Ishikawa (cell line): ENCODE results near the gene PDZD8.

Experiments
- CEBPB ChIP-seq: IDR thresholded peaks from 2 replicates; pipeline ENCODE4 v1.6.1; 2012
- CREB1 ChIP-seq: IDR thresholded peaks from 2 replicates; pipeline ENCODE4 v1.6.1; 2012; ENCODE audit warnings: low read depth
- EGR1 ChIP-seq: IDR thresholded peaks from 2 replicates; pipeline ENCODE4 v1.6.1; 2012
- EP300 ChIP-seq: IDR thresholded peaks from 2 replicates; pipeline ENCODE4 v1.6.1; 2012; ENCODE audit warnings: borderline replicate concordance
- FOXM1 ChIP-seq: IDR thresholded peaks from 2 replicates; pipeline ENCODE4 v1.6.1; 2012; ENCODE audit warnings: low read depth, borderline replicate concordance
- NFIC ChIP-seq: IDR thresholded peaks from 2 replicates; pipeline ENCODE4 v1.6.1; 2012
- RAD21 ChIP-seq: IDR thresholded peaks from 2 replicates; pipeline ENCODE4 v1.6.1; 2012; ENCODE audit warnings: low read depth
- TAF1 ChIP-seq: IDR thresholded peaks from 2 replicates; pipeline ENCODE4 v1.6.1; 2012; ENCODE audit warnings: low read depth, mild to moderate bottlenecking
- TCF12 ChIP-seq: IDR thresholded peaks from 2 replicates; pipeline ENCODE4 v1.6.1; 2012; ENCODE audit warnings: low read depth
- TEAD4 ChIP-seq: IDR thresholded peaks from 2 replicates; pipeline ENCODE4 v1.6.1; 2012
- YY1 ChIP-seq: IDR thresholded peaks from 2 replicates; pipeline ENCODE4 v1.6.1; 2012; ENCODE audit warnings: low read depth
- ZBTB7A ChIP-seq: IDR thresholded peaks from 2 replicates; pipeline ENCODE4 v1.6.1; 2012; ENCODE audit warnings: low read depth
- TF ChIP-seq, protein P1 (sequence below): IDR thresholded peaks from 2 replicates; pipeline ENCODE4 v1.6.1; 2012
- TF ChIP-seq, protein P2 (sequence below): IDR thresholded peaks from 2 replicates; pipeline ENCODE4 v1.6.1; 2012
- TF ChIP-seq, protein P3 (sequence below): IDR thresholded peaks from 2 replicates; pipeline ENCODE4 v1.6.1; 2012; ENCODE audit warnings: low read depth, mild to moderate bottlenecking

The PDZD8 gene, protein sequence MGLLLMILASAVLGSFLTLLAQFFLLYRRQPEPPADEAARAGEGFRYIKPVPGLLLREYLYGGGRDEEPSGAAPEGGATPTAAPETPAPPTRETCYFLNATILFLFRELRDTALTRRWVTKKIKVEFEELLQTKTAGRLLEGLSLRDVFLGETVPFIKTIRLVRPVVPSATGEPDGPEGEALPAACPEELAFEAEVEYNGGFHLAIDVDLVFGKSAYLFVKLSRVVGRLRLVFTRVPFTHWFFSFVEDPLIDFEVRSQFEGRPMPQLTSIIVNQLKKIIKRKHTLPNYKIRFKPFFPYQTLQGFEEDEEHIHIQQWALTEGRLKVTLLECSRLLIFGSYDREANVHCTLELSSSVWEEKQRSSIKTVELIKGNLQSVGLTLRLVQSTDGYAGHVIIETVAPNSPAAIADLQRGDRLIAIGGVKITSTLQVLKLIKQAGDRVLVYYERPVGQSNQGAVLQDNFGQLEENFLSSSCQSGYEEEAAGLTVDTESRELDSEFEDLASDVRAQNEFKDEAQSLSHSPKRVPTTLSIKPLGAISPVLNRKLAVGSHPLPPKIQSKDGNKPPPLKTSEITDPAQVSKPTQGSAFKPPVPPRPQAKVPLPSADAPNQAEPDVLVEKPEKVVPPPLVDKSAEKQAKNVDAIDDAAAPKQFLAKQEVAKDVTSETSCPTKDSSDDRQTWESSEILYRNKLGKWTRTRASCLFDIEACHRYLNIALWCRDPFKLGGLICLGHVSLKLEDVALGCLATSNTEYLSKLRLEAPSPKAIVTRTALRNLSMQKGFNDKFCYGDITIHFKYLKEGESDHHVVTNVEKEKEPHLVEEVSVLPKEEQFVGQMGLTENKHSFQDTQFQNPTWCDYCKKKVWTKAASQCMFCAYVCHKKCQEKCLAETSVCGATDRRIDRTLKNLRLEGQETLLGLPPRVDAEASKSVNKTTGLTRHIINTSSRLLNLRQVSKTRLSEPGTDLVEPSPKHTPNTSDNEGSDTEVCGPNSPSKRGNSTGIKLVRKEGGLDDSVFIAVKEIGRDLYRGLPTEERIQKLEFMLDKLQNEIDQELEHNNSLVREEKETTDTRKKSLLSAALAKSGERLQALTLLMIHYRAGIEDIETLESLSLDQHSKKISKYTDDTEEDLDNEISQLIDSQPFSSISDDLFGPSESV

DNA sequence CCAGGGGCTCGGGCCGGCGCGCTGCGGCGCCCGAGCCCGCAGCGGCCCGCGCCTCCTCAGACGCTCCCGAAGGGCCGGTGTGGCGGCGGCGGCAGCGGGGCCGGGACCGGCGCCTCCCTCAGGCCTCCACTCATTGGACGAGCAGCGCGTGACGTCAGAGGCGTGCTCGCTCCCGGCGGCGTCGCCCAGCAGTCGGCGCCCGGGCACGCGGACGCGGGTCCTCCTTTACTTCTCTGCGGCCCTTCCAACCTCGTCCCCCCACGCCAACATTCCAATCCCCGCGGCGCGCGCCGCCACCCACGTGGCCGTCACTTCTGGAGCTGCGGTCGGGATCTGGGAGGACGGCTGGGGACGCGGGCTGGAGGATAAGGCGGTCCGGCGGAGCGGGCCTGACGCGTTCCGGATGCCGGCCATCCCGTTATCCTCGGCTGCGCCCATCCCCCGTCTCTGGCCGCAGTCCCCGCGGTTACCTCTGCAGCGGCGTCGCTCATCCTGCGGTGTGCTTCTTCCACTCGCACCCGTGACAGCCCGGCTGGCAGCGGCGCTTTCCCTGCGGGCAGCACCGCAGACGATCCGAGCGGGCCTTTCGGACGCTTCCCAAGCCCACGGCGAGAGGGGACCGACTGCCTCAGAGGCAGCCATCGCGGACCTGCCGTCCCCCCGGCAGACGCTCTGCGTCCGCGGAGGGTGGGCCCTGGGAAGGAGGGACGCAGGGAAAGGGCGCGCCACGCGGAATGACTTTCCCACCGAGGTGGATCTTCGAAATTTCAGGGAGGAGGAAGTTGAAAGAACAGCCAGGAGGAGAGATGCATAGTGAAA, at the start of gene PDZD8:
PDZD8 (minus strand) TSS at position 81 of the 819 bp plus-strand sequence. CDS start 213 bp downstream, outside the sequence.
- TF ChIP-seq EP300 (0 out of 2 replicates have a peak, but pooled peaks have one; percentile 12), TAF1 (no peak; the same call in 1 of the 2 replicates), RAD21 (no peak), TCF12 (peak; percentile 53; the same call in 1 of the 2 replicates), FOXM1 (no peak), YY1 (peak; percentile 63), CREB1 (peak; percentile 32; the same call in 1 of the 2 replicates), EGR1 (peak; percentile 59), ZBTB7A (peak; percentile 89), TEAD4 (peak; percentile 53; the same call in 1 of the 2 replicates), CEBPB (no peak)
- TF ChIP-seq, protein P1, sequence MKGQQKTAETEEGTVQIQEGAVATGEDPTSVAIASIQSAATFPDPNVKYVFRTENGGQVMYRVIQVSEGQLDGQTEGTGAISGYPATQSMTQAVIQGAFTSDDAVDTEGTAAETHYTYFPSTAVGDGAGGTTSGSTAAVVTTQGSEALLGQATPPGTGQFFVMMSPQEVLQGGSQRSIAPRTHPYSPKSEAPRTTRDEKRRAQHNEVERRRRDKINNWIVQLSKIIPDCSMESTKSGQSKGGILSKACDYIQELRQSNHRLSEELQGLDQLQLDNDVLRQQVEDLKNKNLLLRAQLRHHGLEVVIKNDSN, result peak; percentile 77
- TF ChIP-seq, protein P2, sequence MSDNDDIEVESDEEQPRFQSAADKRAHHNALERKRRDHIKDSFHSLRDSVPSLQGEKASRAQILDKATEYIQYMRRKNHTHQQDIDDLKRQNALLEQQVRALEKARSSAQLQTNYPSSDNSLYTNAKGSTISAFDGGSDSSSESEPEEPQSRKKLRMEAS, result peak; percentile 93

DNA sequence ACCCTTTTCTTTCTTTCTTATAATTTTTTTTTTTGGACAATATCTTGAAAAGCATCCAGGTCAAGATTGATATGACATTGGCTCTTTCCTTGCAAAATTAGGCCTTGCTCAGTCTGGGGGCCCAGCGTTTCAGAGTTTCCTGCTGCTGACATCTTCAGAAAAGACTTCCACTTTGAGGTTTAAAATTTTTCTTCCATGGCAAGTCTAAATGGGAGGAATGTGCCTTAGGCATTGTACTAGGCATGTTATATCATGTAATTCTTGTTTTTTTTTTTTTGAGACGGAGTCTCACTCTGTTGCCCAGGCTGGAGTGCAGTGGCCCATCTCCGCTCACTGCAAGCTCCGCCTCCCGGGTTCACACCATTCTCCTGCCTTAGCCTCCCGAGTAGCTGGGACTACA, 48.9 kb upstream of the PDZD8 start:
- no peak for TF ChIP-seq FOXM1
- no peak for TF ChIP-seq CREB1
- no peak for TF ChIP-seq EGR1
- TF ChIP-seq, protein P2, result no peak
- TF ChIP-seq CEBPB, result no peak
- no peak for TF ChIP-seq TAF1
- TF ChIP-seq ZBTB7A, result no peak
- no peak for TF ChIP-seq TEAD4
- TF ChIP-seq EP300, result no peak
- no peak for TF ChIP-seq RAD21
- no peak for TF ChIP-seq NFIC
- TF ChIP-seq YY1, result no peak
- TF ChIP-seq, protein P1, result no peak
- TF ChIP-seq, protein P3, sequence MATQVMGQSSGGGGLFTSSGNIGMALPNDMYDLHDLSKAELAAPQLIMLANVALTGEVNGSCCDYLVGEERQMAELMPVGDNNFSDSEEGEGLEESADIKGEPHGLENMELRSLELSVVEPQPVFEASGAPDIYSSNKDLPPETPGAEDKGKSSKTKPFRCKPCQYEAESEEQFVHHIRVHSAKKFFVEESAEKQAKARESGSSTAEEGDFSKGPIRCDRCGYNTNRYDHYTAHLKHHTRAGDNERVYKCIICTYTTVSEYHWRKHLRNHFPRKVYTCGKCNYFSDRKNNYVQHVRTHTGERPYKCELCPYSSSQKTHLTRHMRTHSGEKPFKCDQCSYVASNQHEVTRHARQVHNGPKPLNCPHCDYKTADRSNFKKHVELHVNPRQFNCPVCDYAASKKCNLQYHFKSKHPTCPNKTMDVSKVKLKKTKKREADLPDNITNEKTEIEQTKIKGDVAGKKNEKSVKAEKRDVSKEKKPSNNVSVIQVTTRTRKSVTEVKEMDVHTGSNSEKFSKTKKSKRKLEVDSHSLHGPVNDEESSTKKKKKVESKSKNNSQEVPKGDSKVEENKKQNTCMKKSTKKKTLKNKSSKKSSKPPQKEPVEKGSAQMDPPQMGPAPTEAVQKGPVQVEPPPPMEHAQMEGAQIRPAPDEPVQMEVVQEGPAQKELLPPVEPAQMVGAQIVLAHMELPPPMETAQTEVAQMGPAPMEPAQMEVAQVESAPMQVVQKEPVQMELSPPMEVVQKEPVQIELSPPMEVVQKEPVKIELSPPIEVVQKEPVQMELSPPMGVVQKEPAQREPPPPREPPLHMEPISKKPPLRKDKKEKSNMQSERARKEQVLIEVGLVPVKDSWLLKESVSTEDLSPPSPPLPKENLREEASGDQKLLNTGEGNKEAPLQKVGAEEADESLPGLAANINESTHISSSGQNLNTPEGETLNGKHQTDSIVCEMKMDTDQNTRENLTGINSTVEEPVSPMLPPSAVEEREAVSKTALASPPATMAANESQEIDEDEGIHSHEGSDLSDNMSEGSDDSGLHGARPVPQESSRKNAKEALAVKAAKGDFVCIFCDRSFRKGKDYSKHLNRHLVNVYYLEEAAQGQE, result no peak
- no peak for TF ChIP-seq TCF12

DNA sequence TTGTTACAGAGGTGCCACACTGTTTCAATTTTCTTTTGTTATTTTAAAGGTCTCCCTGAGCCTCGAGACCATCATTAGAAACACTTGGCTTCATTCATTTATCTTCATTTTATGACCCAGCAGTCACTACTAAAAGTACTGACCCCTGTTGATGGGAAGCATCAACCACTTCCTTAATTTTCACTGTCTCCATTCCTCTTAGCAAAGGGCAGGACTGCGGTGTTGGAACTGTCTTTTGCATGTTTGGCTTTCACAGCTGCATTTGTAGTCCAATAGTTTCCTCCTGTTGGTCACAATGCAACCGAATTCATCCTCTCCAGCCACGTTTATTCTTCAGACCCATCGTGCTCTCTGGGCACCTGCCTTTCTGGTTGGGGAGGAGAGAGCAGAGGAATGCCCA, 46.7 kb upstream of the PDZD8 start:
- no peak for TF ChIP-seq EGR1
- TF ChIP-seq ZBTB7A, result no peak
- TF ChIP-seq TCF12, result no peak
- TF ChIP-seq NFIC, result no peak
- TF ChIP-seq, protein P2, result no peak
- TF ChIP-seq CEBPB, result no peak
- no peak for TF ChIP-seq TEAD4
- TF ChIP-seq YY1, result no peak
- no peak for TF ChIP-seq CREB1
- no peak for TF ChIP-seq EP300
- no peak for TF ChIP-seq FOXM1
- TF ChIP-seq, protein P1, result no peak
- TF ChIP-seq, protein P3, result no peak
- TF ChIP-seq TAF1, result no peak
- TF ChIP-seq RAD21, result no peak
